K562 treated with DMSO at 1 percent for 48 hours (cell line): ENCODE measurements around the gene SERPINF2. TPM values are rescaled to one million over a fixed set of nuclear protein-coding genes. Genes with fewer than 3 reads are reported as not detected.

ENCODE experiments used
- total RNA-seq: library from RNA; unstranded; fragments of 300-600 nt; gene quantifications from 2 replicates; pipeline ENCODE4 v1.2.3, GENCODE V29; 2022; ENCODE audit warnings: low replicate concordance; ENCODE audit errors: extremely low read depth

SERPINF2 gene
- not detected in 2 replicates for total RNA-seq

DNA sequence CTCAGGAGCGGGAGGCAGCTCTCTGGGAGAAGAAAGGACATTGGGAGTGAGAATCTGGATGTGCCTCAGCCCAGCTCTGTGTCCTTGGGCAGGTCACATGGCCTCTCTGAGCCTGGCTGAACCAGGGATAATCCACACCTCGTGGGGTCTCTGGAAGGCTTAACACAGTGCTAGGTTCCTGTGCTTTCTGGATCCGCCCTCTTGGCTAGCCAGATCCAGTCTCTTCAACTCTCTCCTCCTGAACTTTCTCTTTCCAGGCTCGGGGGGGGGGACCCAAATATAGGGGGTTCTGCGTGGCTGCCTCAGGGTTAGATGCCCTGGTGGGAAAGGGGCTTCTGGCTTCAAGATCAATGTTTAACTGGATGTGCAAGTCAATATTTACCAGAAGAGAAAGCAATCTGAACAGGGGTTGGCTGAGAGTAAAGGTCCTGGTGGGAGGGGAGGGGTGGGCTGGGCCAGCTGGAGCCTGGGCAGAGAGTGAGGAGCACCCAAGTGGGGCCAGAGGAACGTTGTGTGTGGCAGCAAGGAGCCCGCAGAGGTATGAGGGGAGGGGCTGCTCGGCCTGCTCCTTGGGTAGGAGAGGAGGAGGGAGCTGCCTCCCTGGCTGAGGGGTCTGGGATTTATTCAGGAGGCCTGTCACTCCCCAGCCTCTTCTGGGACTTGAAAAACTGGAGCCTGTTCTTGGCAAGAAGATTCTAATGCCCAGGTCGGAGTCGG is at the start of gene SERPINF2:
SERPINF2 (plus strand) TSS at position 501 of the 717 bp plus-strand sequence. CDS start 2,125 bp downstream, outside the sequence.

DNA sequence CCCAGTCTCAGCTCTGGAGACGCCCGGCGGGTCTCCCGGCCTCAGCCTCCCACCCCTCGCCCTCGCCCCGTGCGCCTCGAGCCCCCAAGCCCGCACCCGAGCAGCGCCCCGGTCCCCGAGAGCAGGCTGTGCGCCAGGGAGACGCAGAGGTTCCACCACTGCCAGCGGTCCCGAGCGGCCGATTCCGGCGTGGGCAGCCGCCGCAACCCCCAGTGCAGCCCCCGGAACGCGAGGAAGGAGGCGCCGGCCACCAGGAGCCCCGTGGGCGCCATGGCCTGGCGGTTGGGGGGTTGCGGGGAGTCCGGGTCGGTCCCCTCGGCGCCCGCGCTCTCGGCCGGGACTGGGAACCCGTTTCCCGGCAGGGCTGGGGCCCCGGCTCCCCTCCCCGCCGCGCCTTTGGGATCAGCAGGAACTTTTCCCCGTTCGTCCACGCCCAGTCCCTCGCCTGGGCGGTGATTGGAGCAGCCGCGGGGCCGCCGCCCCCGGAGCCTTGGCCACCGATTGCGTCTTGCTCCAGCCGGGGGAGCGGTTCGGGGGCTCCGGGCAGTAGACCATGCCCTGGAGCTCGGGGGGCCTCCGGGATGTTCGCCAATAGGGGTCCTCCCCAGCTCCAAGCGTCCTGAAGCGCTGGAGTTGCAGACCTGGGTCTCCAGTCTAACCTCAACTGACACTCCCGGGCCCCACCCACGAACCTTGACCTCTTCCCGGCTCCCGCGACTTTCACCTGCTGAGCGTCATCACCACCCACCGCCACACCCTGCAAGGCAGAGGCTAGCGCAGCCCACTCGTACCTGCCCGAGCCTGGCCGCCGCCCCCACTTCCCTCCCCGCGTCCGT is 32.5 kb upstream of the SERPINF2 start, which contains the start of gene TLCD2:
TLCD2 (minus strand) TSS at position 407 of the 836 bp plus-strand sequence; CDS start at position 272, 135 bp downstream.

DNA sequence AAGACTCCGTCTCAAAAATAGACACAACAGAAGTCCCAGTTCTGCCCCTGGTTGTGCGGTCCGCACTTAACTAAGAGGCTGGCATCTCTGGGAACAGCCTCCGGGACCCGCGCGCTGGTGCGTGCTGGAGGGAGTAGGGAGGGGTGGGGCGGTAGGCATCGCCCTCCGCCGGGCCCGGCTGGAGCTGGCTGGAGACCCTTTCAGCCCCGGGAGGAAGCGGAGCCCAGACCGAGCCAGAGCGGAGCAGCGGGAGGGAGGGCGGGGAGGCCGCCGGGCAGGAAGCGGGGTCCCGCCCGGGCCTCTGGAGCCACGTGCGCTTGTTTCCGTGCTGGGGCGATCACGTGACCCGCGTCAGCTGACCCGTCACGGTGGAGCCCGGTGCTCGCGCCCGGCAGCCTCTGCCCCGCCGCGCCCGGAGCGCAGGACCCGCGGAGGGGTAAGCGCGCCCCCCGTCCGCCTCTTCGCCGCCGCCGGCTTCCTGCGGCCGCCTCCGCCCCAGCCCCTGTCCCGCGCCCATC is 18.3 kb upstream of the SERPINF2 start, which contains the start of gene WDR81:
WDR81 (plus strand) TSS at position 354 of the 518 bp plus-strand sequence. CDS start 256 bp downstream, outside the sequence.

Other genes starting within 250 kb of the SERPINF2 start
- gene INPP5K, start 226.3 kb upstream of the SERPINF2 start, total RNA-seq: not detected in 2 replicates
- gene PITPNA, start 180.1 kb upstream of the SERPINF2 start, total RNA-seq: not detected in 2 replicates
- gene SLC43A2, start 114.0 kb upstream of the SERPINF2 start, total RNA-seq: not detected in 2 replicates
- gene SCARF1, start 97.1 kb upstream of the SERPINF2 start, total RNA-seq: not detected in 2 replicates
- not detected in 2 replicates for gene RILP, start 93.0 kb upstream of the SERPINF2 start, total RNA-seq
- 461 TPM in 1 of 2 replicates, not detected in the other for gene PRPF8, start 58.0 kb upstream of the SERPINF2 start, total RNA-seq
- not detected in 2 replicates for gene TLCD2, start 32.5 kb upstream of the SERPINF2 start, total RNA-seq
- not detected in 2 replicates for gene WDR81, start 18.2 kb upstream of the SERPINF2 start, total RNA-seq
- gene SERPINF1, start 19.2 kb downstream of the SERPINF2 start, total RNA-seq: not detected in 2 replicates
- not detected in 2 replicates for gene SMYD4, start 87.0 kb downstream of the SERPINF2 start, total RNA-seq
- not detected in 2 replicates for gene RPA1, start 87.1 kb downstream of the SERPINF2 start, total RNA-seq